ENCODE data around the gene EXOC6B. TPM values are rescaled to one million over a fixed set of nuclear protein-coding genes. Genes with fewer than 3 reads are reported as not detected.

The EXOC6B gene
- total RNA-seq, 1 experiment from 2014 or later, result 33.7 TPM

DNA sequence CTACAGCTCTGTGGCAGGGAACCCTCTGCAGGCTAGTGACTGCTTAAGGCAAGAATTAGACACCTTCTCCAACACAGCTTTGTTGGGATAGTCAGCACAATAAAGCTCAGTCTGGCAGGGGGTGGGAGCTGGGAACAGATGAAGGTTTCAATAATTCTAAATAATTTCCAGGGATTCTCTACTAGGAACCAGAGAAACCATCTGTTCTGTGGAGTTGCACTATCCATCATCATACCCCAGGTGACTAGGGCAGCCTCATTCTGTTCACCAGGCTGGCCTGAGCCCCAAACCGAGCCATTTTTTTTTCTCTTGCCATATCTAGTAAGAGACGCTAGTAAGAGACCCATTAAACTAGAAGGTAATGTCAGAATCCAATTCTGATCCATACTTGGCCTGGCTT is 642.4 kb downstream of the EXOC6B start (continued):
- no peak for TF ChIP-seq RELA (CRISPR knock-in tag; IDR thresholded peaks at IDR 0.05; ENCODE audit: borderline replicate concordance)
- TF ChIP-seq SMAD3 (CRISPR knock-in tag; IDR thresholded peaks at IDR 0.05; ENCODE audit: borderline replicate concordance), result no peak
- TF ChIP-seq, protein P1, sequence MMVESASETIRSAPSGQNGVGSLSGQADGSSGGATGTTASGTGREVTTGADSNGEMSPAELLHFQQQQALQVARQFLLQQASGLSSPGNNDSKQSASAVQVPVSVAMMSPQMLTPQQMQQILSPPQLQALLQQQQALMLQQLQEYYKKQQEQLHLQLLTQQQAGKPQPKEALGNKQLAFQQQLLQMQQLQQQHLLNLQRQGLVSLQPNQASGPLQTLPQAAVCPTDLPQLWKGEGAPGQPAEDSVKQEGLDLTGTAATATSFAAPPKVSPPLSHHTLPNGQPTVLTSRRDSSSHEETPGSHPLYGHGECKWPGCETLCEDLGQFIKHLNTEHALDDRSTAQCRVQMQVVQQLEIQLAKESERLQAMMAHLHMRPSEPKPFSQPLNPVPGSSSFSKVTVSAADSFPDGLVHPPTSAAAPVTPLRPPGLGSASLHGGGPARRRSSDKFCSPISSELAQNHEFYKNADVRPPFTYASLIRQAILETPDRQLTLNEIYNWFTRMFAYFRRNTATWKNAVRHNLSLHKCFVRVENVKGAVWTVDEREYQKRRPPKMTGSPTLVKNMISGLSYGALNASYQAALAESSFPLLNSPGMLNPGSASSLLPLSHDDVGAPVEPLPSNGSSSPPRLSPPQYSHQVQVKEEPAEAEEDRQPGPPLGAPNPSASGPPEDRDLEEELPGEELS (CRISPR knock-in tag; IDR thresholded peaks at IDR 0.05), result no peak
- TF ChIP-seq, protein P2, sequence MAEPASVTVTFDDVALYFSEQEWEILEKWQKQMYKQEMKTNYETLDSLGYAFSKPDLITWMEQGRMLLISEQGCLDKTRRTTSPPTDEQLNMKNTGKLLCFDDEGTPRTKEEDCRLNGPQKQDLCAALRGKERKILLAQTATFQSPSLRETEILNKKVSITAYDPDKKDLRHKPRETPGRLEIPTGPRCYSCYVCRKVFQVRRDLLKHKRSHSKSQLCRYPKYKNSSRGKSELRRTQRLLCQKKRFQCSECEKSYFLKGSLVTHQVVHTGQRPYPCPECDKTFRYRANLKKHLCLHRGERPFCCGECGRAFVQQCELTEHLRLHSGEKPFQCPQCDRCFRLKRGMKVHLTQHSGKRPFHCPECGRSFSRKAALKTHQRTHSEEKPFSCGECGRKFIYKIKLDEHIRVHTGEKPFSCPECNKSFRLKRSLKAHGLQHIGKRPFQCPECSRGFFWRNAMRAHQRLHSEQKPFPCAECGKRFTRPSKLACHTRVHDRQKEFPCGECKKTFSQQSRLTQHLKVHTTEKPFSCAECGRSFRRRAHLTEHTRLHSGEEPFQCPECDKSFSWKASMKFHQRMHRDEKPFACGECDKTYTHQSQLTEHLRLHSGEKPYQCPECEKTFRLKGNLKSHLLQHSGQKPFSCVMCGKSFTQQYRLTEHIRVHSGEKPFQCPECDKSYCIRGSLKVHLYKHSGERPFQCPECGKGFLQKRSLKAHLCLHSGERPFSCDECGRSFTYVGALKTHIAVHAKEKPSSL (CRISPR knock-in tag; conservative IDR thresholded peaks at IDR 0.05), result no peak
- no peak for TF ChIP-seq GABPB1 (CRISPR knock-in tag; IDR thresholded peaks at IDR 0.05)
- TF ChIP-seq, protein P3, sequence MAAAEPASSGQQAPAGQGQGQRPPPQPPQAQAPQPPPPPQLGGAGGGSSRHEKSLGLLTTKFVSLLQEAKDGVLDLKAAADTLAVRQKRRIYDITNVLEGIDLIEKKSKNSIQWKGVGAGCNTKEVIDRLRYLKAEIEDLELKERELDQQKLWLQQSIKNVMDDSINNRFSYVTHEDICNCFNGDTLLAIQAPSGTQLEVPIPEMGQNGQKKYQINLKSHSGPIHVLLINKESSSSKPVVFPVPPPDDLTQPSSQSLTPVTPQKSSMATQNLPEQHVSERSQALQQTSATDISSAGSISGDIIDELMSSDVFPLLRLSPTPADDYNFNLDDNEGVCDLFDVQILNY (CRISPR knock-in tag; IDR thresholded peaks at IDR 0.05), result no peak

DNA sequence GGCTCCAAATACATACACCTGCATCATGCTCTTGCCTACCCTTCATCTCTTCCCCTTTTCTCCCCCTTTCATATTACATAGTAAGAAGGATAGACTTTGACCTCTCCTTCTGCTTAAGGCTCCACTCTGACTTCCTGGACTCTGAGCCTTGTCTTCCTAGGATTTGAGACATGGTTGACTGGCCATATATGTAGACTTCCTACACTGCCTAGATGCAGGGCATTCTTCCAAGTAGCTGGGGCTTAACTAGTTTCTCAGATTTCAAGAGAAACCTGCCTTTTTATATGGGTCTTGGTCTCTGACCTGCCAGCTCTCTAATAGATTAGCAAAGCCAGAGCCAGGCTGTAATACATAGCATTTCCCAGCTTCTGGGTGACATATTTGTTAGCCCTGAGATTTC is 642.8 kb downstream of the EXOC6B start:
- Mint-ChIP-seq H3K4me1 (peaks cover 15% of the 10 kb centered on the region), H3K4me3 (no peak overlapping the region), H3K36me3 (0 out of 2 replicates have a peak, but pooled peaks cover 2% of the 10 kb centered on the region), H3K9me3 (peaks cover 3% of the 10 kb centered on the region; the same call in 1 of the 2 replicates), H3K27me3 (ENCODE audit: low read depth) (no peaks in the 10 kb centered on the region), H3K27ac (no peak overlapping the region)
- no peak for DNase-seq (ENCODE audit: low spot score)
- POLR2A ChIA-PET, result no interaction called here
- no peak for ATAC-seq
- CTCF ChIA-PET, result no interaction called here
- TF ChIP-seq JUN (CRISPR knock-in tag; IDR thresholded peaks at IDR 0.05), result no peak
- no peak for TF ChIP-seq ZNF121 (CRISPR knock-in tag; IDR thresholded peaks at IDR 0.05)
- no peak for TF ChIP-seq SMAD3 (CRISPR knock-in tag; IDR thresholded peaks at IDR 0.05; ENCODE audit: borderline replicate concordance)
- TF ChIP-seq, protein P4, sequence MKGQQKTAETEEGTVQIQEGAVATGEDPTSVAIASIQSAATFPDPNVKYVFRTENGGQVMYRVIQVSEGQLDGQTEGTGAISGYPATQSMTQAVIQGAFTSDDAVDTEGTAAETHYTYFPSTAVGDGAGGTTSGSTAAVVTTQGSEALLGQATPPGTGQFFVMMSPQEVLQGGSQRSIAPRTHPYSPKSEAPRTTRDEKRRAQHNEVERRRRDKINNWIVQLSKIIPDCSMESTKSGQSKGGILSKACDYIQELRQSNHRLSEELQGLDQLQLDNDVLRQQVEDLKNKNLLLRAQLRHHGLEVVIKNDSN (CRISPR knock-in tag; IDR thresholded peaks at IDR 0.05), result no peak
- TF ChIP-seq, protein P5, sequence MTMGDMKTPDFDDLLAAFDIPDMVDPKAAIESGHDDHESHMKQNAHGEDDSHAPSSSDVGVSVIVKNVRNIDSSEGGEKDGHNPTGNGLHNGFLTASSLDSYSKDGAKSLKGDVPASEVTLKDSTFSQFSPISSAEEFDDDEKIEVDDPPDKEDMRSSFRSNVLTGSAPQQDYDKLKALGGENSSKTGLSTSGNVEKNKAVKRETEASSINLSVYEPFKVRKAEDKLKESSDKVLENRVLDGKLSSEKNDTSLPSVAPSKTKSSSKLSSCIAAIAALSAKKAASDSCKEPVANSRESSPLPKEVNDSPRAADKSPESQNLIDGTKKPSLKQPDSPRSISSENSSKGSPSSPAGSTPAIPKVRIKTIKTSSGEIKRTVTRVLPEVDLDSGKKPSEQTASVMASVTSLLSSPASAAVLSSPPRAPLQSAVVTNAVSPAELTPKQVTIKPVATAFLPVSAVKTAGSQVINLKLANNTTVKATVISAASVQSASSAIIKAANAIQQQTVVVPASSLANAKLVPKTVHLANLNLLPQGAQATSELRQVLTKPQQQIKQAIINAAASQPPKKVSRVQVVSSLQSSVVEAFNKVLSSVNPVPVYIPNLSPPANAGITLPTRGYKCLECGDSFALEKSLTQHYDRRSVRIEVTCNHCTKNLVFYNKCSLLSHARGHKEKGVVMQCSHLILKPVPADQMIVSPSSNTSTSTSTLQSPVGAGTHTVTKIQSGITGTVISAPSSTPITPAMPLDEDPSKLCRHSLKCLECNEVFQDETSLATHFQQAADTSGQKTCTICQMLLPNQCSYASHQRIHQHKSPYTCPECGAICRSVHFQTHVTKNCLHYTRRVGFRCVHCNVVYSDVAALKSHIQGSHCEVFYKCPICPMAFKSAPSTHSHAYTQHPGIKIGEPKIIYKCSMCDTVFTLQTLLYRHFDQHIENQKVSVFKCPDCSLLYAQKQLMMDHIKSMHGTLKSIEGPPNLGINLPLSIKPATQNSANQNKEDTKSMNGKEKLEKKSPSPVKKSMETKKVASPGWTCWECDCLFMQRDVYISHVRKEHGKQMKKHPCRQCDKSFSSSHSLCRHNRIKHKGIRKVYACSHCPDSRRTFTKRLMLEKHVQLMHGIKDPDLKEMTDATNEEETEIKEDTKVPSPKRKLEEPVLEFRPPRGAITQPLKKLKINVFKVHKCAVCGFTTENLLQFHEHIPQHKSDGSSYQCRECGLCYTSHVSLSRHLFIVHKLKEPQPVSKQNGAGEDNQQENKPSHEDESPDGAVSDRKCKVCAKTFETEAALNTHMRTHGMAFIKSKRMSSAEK (CRISPR knock-in tag; IDR thresholded peaks at IDR 0.05; ENCODE audit: borderline replicate concordance), result no peak
- TF ChIP-seq, protein P6, sequence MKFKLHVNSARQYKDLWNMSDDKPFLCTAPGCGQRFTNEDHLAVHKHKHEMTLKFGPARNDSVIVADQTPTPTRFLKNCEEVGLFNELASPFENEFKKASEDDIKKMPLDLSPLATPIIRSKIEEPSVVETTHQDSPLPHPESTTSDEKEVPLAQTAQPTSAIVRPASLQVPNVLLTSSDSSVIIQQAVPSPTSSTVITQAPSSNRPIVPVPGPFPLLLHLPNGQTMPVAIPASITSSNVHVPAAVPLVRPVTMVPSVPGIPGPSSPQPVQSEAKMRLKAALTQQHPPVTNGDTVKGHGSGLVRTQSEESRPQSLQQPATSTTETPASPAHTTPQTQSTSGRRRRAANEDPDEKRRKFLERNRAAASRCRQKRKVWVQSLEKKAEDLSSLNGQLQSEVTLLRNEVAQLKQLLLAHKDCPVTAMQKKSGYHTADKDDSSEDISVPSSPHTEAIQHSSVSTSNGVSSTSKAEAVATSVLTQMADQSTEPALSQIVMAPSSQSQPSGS (CRISPR knock-in tag; IDR thresholded peaks at IDR 0.05; ENCODE audit: borderline replicate concordance, low read depth), result no peak
- TF ChIP-seq, protein P7, sequence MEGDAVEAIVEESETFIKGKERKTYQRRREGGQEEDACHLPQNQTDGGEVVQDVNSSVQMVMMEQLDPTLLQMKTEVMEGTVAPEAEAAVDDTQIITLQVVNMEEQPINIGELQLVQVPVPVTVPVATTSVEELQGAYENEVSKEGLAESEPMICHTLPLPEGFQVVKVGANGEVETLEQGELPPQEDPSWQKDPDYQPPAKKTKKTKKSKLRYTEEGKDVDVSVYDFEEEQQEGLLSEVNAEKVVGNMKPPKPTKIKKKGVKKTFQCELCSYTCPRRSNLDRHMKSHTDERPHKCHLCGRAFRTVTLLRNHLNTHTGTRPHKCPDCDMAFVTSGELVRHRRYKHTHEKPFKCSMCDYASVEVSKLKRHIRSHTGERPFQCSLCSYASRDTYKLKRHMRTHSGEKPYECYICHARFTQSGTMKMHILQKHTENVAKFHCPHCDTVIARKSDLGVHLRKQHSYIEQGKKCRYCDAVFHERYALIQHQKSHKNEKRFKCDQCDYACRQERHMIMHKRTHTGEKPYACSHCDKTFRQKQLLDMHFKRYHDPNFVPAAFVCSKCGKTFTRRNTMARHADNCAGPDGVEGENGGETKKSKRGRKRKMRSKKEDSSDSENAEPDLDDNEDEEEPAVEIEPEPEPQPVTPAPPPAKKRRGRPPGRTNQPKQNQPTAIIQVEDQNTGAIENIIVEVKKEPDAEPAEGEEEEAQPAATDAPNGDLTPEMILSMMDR (IDR thresholded peaks at IDR 0.05), result no peak
- TF ChIP-seq, protein P8, sequence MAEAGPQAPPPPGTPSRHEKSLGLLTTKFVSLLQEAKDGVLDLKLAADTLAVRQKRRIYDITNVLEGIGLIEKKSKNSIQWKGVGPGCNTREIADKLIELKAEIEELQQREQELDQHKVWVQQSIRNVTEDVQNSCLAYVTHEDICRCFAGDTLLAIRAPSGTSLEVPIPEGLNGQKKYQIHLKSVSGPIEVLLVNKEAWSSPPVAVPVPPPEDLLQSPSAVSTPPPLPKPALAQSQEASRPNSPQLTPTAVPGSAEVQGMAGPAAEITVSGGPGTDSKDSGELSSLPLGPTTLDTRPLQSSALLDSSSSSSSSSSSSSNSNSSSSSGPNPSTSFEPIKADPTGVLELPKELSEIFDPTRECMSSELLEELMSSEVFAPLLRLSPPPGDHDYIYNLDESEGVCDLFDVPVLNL (CRISPR knock-in tag; IDR thresholded peaks at IDR 0.05; ENCODE audit: borderline replicate concordance, low read depth), result no peak
- TF ChIP-seq NR1H2 (CRISPR knock-in tag; IDR thresholded peaks at IDR 0.05), result no peak
- TF ChIP-seq, protein P9, sequence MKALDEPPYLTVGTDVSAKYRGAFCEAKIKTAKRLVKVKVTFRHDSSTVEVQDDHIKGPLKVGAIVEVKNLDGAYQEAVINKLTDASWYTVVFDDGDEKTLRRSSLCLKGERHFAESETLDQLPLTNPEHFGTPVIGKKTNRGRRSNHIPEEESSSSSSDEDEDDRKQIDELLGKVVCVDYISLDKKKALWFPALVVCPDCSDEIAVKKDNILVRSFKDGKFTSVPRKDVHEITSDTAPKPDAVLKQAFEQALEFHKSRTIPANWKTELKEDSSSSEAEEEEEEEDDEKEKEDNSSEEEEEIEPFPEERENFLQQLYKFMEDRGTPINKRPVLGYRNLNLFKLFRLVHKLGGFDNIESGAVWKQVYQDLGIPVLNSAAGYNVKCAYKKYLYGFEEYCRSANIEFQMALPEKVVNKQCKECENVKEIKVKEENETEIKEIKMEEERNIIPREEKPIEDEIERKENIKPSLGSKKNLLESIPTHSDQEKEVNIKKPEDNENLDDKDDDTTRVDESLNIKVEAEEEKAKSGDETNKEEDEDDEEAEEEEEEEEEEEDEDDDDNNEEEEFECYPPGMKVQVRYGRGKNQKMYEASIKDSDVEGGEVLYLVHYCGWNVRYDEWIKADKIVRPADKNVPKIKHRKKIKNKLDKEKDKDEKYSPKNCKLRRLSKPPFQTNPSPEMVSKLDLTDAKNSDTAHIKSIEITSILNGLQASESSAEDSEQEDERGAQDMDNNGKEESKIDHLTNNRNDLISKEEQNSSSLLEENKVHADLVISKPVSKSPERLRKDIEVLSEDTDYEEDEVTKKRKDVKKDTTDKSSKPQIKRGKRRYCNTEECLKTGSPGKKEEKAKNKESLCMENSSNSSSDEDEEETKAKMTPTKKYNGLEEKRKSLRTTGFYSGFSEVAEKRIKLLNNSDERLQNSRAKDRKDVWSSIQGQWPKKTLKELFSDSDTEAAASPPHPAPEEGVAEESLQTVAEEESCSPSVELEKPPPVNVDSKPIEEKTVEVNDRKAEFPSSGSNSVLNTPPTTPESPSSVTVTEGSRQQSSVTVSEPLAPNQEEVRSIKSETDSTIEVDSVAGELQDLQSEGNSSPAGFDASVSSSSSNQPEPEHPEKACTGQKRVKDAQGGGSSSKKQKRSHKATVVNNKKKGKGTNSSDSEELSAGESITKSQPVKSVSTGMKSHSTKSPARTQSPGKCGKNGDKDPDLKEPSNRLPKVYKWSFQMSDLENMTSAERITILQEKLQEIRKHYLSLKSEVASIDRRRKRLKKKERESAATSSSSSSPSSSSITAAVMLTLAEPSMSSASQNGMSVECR (CRISPR knock-in tag; IDR thresholded peaks at IDR 0.05; ENCODE audit: borderline replicate concordance), result no peak
- no peak for TF ChIP-seq NFE2L1 (CRISPR knock-in tag; IDR thresholded peaks at IDR 0.05)
